K562 (cell line): ENCODE results near the gene KIF18B. TPM values are rescaled to one million over a fixed set of nuclear protein-coding genes. Genes with fewer than 3 reads are reported as not detected.

Source experiments
- ATAC-seq: fragments of 200-7000 bp; cut with Tn5 transposase; 3 replicates; pipeline ENCODE4 v1.9.1; 2020; ENCODE audit warnings: moderate library complexity
- BruUV-seq: library from RNA; stranded (reverse); fragments of 400-500 nt; replicated peaks from 2 replicates; lab custom pipeline; 2021; lab: Mats Ljungman, UMichigan
- CTCF ChIA-PET: fragments of 300-600 bp; formaldehyde crosslinking; extraction: SDS; loops from one replicate; lab custom pipeline; 2021; ENCODE audit warnings: low intra/inter-chr PET ratio; lab: Yijun Ruan, JAX
- POLR2A ChIA-PET: fragments of 300-600, 350-650 bp; sonication (Branson Sonifier 250); formaldehyde crosslinking; extraction: SDS; loops from one replicate; lab custom pipeline; 2021; ENCODE audit warnings: antibody characterized with exemption, inconsistent platforms; lab: Yijun Ruan, JAX
- DNase-seq, 4 experiments: peaks; one replicate each; pipeline versions ENCODE4 v3.0.0 to v3.0.0-alpha.2; 2011 to 2018; ENCODE audit warnings: low spot score in 3 of 4, mixed read lengths in 3 of 4; ENCODE audit errors: extremely low read depth in 1 of 4
- FAIRE-seq: peaks from 2 replicates; lab custom pipeline; 2011; peaks lifted over from hg19 to GRCh38; lab: Jason Lieb, UNC
- H2AFZ ChIP-seq: 2 replicates; pipeline ENCODE4 v1.6.0; 2011; ENCODE audit warnings: low read depth, low read length, control low read depth, inconsistent platforms
- H3K27ac ChIP-seq: fragments of 200-600 bp; 3 replicates; pipeline ENCODE4 v1.8.0; 2011; ENCODE audit warnings: low read depth, mild to moderate bottlenecking, control low read depth, inconsistent platforms, low read length, moderate library complexity, mixed read lengths; ENCODE audit errors: extremely low read depth
- H3K27me3 ChIP-seq, 2 experiments: fragments of 300-600 bp in 1 of 2; 2 replicates in 1 of 2; 3 replicates in 1 of 2; pipeline versions ENCODE4 v1.6.0 to v1.8.0; 2011; ENCODE audit warnings: inconsistent platforms in 2 of 2, low read length in 2 of 2, mild to moderate bottlenecking in 1 of 2, mixed read lengths in 1 of 2, moderate library complexity in 1 of 2; ENCODE audit not compliant: control insufficient read depth in 2 of 2, insufficient read depth in 2 of 2
- H3K36me3 ChIP-seq: fragments of 300-600 bp; 3 replicates; pipeline ENCODE4 v1.8.0; 2011; ENCODE audit warnings: mild to moderate bottlenecking, low read length, inconsistent platforms; ENCODE audit not compliant: control insufficient read depth, insufficient read depth
- H3K4me1 ChIP-seq, 2 experiments: fragments of 200-600 bp in 1 of 2; replicated peaks in 1 of 2; 2 replicates in 1 of 2; 3 replicates in 1 of 2; pipeline versions ENCODE4 v1.5.1 to v1.8.0; 2011; ENCODE audit warnings: inconsistent platforms in 2 of 2, low read length in 2 of 2, mild to moderate bottlenecking in 1 of 2, mixed read lengths in 1 of 2, moderate library complexity in 1 of 2; ENCODE audit not compliant: control insufficient read depth in 2 of 2, insufficient read depth in 2 of 2
- H3K4me2 ChIP-seq: 2 replicates; pipeline ENCODE4 v1.6.1; 2011; ENCODE audit warnings: low read length, control low read depth, inconsistent platforms, mixed read lengths; ENCODE audit not compliant: insufficient read depth
- H3K4me3 ChIP-seq: fragments of 200-600 bp; sonication (generic), shearing (Covaris generic); 2 replicates; pipeline ENCODE4 v1.5.1; 2016; ENCODE audit warnings: control low read depth, inconsistent platforms
- H3K79me2 ChIP-seq: fragments of 200-600 bp; 3 replicates; pipeline ENCODE4 v1.8.0; 2011; ENCODE audit warnings: low read length, inconsistent platforms; ENCODE audit not compliant: control insufficient read depth, insufficient read depth
- H3K9ac ChIP-seq, 2 experiments: 2 replicates each; pipeline versions ENCODE4 v1.6.0 to v1.6.1; 2011; ENCODE audit warnings: low read depth in 2 of 2, low read length in 2 of 2, control low read depth in 1 of 2, inconsistent platforms in 1 of 2, mild to moderate bottlenecking in 1 of 2, mixed read lengths in 1 of 2; ENCODE audit not compliant: insufficient read depth in 1 of 2
- H3K9me1 ChIP-seq: one replicate; pipeline ENCODE4 v1.6.0; 2011; ENCODE audit warnings: inconsistent platforms, mild to moderate bottlenecking, low read length, moderate library complexity; ENCODE audit not compliant: control insufficient read depth, insufficient read depth
- H3K9me3 ChIP-seq: replicated peaks from 2 replicates; pipeline ENCODE4 v1.5.1; 2011; ENCODE audit warnings: low read depth, low read length, inconsistent platforms; ENCODE audit not compliant: control insufficient read depth, insufficient read depth
- H4K20me1 ChIP-seq: replicated peaks from 2 replicates; pipeline ENCODE4 v1.6.1; 2011; ENCODE audit warnings: low read length, inconsistent platforms, mixed read lengths; ENCODE audit not compliant: control insufficient read depth, insufficient read depth
- CUX1 ChIP-seq: fragments of 200-800 bp; sonication (Bioruptor generic); IDR thresholded peaks from 2 replicates; pipeline ENCODE4 v1.6.1; 2016; ENCODE audit warnings: missing genetic modification characterization, missing compliant biosample characterization
- EHMT2 ChIP-seq: fragments of 450-650 bp; IDR thresholded peaks from 2 replicates; pipeline ENCODE4 v1.6.1; 2018; ENCODE audit warnings: antibody characterized with exemption
- HSF4 ChIP-seq: fragments of 250-450 bp; sonication (Bioruptor Pico); IDR thresholded peaks from 2 replicates; pipeline ENCODE4 v2.1.2; 2022; ENCODE audit warnings: mild to moderate bottlenecking, moderate library complexity, borderline replicate concordance
- MBD2 ChIP-seq: sonication (generic); IDR thresholded peaks from 2 replicates; pipeline ENCODE4 v1.6.1; 2016; ENCODE audit warnings: low read depth, borderline replicate concordance
- MTA2 ChIP-seq: fragments of 450-650 bp; IDR thresholded peaks from 2 replicates; pipeline ENCODE4 v1.6.1; 2016; ENCODE audit warnings: low read depth
- MYNN ChIP-seq, 2 experiments: sonication (generic); formaldehyde crosslinking in 1 of 2; IDR thresholded peaks; 2 replicates each; pipeline versions ENCODE4 v1.5.0 to v1.6.1; 2016 to 2020; ENCODE audit warnings: antibody characterized with exemption in 1 of 2, missing genetic modification reagents in 1 of 2
- NCOA6 ChIP-seq: fragments of 450-650 bp; IDR thresholded peaks from 2 replicates; pipeline ENCODE4 v1.6.1; 2017; ENCODE audit warnings: mild to moderate bottlenecking
- POLR2G ChIP-seq: fragments of 200-400 bp; formaldehyde crosslinking; IDR thresholded peaks from 2 replicates; pipeline ENCODE4 v1.6.1; 2017; ENCODE audit warnings: low read depth, mild to moderate bottlenecking, antibody characterized with exemption, low read length, moderate library complexity
- SMAD3 ChIP-seq: fragments of 450-650 bp; formaldehyde crosslinking; conservative IDR thresholded peaks from 2 replicates; pipeline ENCODE4 v1.4.0; 2020; ENCODE audit warnings: mild to moderate bottlenecking
- SRSF9 ChIP-seq: fragments of 200-400 bp; formaldehyde crosslinking; IDR thresholded peaks from 2 replicates; pipeline ENCODE4 v1.6.1; 2017; ENCODE audit warnings: low read depth, low read length, borderline replicate concordance
- SUPT5H ChIP-seq: fragments of 450-650 bp; IDR thresholded peaks from 2 replicates; pipeline ENCODE4 v1.6.1; 2016
- U2AF2 ChIP-seq: fragments of 200-400 bp; formaldehyde crosslinking; optimal IDR thresholded peaks from 2 replicates; pipeline ENCODE3; 2017; ENCODE audit warnings: low read depth, mild to moderate bottlenecking, low read length
- ZNF174 ChIP-seq: fragments of 250-450 bp; sonication (Bioruptor Pico); IDR thresholded peaks from 2 replicates; pipeline ENCODE4 v1.4.0; 2020; ENCODE audit warnings: mild to moderate bottlenecking
- ZNF436 ChIP-seq: fragments of 250-450, 450-650 bp; sonication (Bioruptor Pico); formaldehyde crosslinking; IDR thresholded peaks from 2 replicates; pipeline ENCODE4 v1.7.0; 2020; ENCODE audit warnings: mild to moderate bottlenecking
- ZNF586 ChIP-seq: fragments of 450-650 bp; formaldehyde crosslinking; conservative IDR thresholded peaks from 2 replicates; pipeline ENCODE4 v1.4.0; 2020; ENCODE audit warnings: mild to moderate bottlenecking, moderate library complexity
- WGBS: fragments of 100-300 bp; shearing (Covaris generic); methylation state at CpG from one replicate; pipeline ENCODE4 v1.1.6; 2016; ENCODE audit warnings: low coverage, mixed read lengths; ENCODE audit not compliant: insufficient coverage; ENCODE audit errors: missing lambda C conversion rate; 5-methylcytosine and 5-hydroxymethylcytosine counted together
- in situ Hi-C: fragments of 300-500 bp; cut with MboI; formaldehyde crosslinking; loops from 4 replicates; pipeline ENCODE4 v1.15.0; 2018; ENCODE audit warnings: inconsistent platforms, mixed read lengths
- intact Hi-C: fragments of 100-400 bp; cut with micrococcal nuclease; formaldehyde crosslinking; loops from 2 replicates; pipeline ENCODE4 v1.14.2; 2022
- polyA plus RNA-seq, 8 experiments: library from polyadenylated mRNA; depleted of rRNA in 4 of 8; stranded (reverse) in 5 of 8; unstranded in 3 of 8; fragments of >200 nt; fragmentation: Nextera tagmentation in 2 of 8; fragmentation: Illumina TruSeq in 1 of 8; extraction: Ambion mirVana in 2 of 8; extraction: Trizol in 1 of 8; gene quantifications; 2 replicates each; pipeline versions ENCODE4 v1.2.1 to v1.2.3, GENCODE V29; 2011 to 2014; ENCODE audit warnings: inconsistent platforms in 1 of 8, missing spikeins in 1 of 8
- total RNA-seq, 7 experiments: library from RNA; depleted of rRNA in 6 of 7; stranded (reverse); fragments of >200 nt in 6 of 7; fragmentation: Illumina TruSeq in 2 of 7; extraction: Trizol in 2 of 7; gene quantifications; 2 replicates each; pipeline versions ENCODE4 v1.2.1 to v1.2.3, GENCODE V29; 2011 to 2021; ENCODE audit warnings: low replicate concordance in 1 of 7
- TF ChIP-seq, protein P1 (sequence below): fragments of 250-450 bp; sonication (Bioruptor Pico); IDR thresholded peaks from 2 replicates; pipeline ENCODE4 v1.4.0; 2020

The KIF18B gene
- total and polyA plus RNA-seq, 9 of the 15 experiments (the other 6 are each of a cell fraction or from before 2014, with no cell fraction given): 2.0 to 42.8 (median 13.2) TPM

- peaks cover 5% of the 10 kb centered on the region; the same call in 1 of the 2 replicates for H4K20me1 ChIP-seq
- no peaks in the 10 kb centered on the region for H3K9me3 ChIP-seq
- no peak overlapping the region for H3K4me2 ChIP-seq
- DNase-seq: no peak
- no peak overlapping the region for H3K27ac ChIP-seq
- H3K27me3 ChIP-seq: peaks cover 2% of the 10 kb centered on the region in 2 experiments; a peak in 1 of 5 replicates
- no peak overlapping the region for H2AFZ ChIP-seq
- H3K4me3 ChIP-seq: no peak overlapping the region
- in situ Hi-C loops (no loop called here), intact Hi-C loops (no loop called here)
- 85% methylated on average over 9 of the region's 18 CpGs for WGBS
- H3K79me2 ChIP-seq: no peaks in the 10 kb centered on the region
- peaks cover 54% of the 10 kb centered on the region for H3K36me3 ChIP-seq
- FAIRE-seq: no peak
- BruUV-seq: no TSS peak
- no peaks in the 10 kb centered on the region for H3K9me1 ChIP-seq
- POLR2A ChIA-PET: interaction anchor here (0.6 to 1.2 kb wide), 5 partner anchors 12 to 225 kb away, joined by 3 to 4 read pairs (median 3); no protein-coding TSS in a partner anchor
- CTCF ChIA-PET: no interaction called here
- no peaks in the 10 kb centered on the region; a peak in 1 of 5 replicates for H3K4me1 ChIP-seq
- no peak for ATAC-seq
- no peak overlapping the region; a peak in 1 of 4 replicates for H3K9ac ChIP-seq
- TF ChIP-seq ZNF586 (no peak), SRSF9 (no peak), NCOA6 (no peak), ZNF436 (CRISPR knock-in tag) (no peak), CUX1 (no peak), U2AF2 (no peak), SMAD3 (CRISPR knock-in tag) (no peak), MTA2 (no peak), MBD2 (no peak), SUPT5H (peak; percentile 36; the same call in 1 of the 2 replicates), HSF4 (no peak), EHMT2 (no peak), POLR2G (peak; percentile 48; the same call in 1 of the 2 replicates), ZNF174 (no peak), MYNN (IDR thresholded peaks at IDR 0.05) (0 out of 2 replicates have a peak, but pooled peaks have one; percentile 38), MYNN (CRISPR knock-in tag; IDR thresholded peaks at IDR 0.05) (no peak)
- TF ChIP-seq, protein P1, sequence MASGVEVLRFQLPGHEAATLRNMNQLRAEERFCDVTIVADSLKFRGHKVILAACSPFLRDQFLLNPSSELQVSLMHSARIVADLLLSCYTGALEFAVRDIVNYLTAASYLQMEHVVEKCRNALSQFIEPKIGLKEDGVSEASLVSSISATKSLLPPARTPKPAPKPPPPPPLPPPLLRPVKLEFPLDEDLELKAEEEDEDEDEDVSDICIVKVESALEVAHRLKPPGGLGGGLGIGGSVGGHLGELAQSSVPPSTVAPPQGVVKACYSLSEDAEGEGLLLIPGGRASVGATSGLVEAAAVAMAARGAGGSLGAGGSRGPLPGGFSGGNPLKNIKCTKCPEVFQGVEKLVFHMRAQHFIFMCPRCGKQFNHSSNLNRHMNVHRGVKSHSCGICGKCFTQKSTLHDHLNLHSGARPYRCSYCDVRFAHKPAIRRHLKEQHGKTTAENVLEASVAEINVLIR (CRISPR knock-in tag): no peak
Observed at GRCh38 chr17:44925731-44926697, 21.6 kb downstream of the KIF18B start.
